Psoas muscle (tissue), 8 donors: Measurements from ENCODE around the gene ROBO3. TPM values are rescaled to one million over a fixed set of nuclear protein-coding genes. Genes with fewer than 3 reads are reported as not detected.

ENCODE experiments used
- ATAC-seq, 4 donors: fragments of 200-7000 bp; cut with Tn5 transposase; one replicate each; pipeline ENCODE4 v1.9.1; 2020; ENCODE audit warnings: moderate library complexity in 3 of 4, mild to moderate bottlenecking in 2 of 4
- DNase-seq, 2 donors: peaks; one replicate each; pipeline ENCODE4 v3.0.0-alpha.2; 2020
- H3K27ac ChIP-seq: fragments of 200-600 bp; one replicate; pipeline ENCODE4 v1.8.0; 2022
- H3K27me3 ChIP-seq, 3 donors: fragments of 200-600 bp in 1 of 3; one replicate each; pipeline versions ENCODE4 v1.6.1 to v1.8.0; 2013 to 2022; ENCODE audit warnings: low read length in 2 of 3, mild to moderate bottlenecking in 2 of 3, moderate library complexity in 1 of 3; ENCODE audit not compliant: insufficient read depth in 3 of 3
- H3K36me3 ChIP-seq, 2 donors: fragments of 200-600 bp in 1 of 2; one replicate each; pipeline versions ENCODE4 v1.6.1 to v1.8.0; 2013 to 2022; ENCODE audit warnings: low read depth in 1 of 2, mild to moderate bottlenecking in 1 of 2, moderate library complexity in 1 of 2; ENCODE audit not compliant: insufficient read depth in 1 of 2
- H3K4me1 ChIP-seq: fragments of 200-600 bp; one replicate; pipeline ENCODE4 v1.8.0; 2022
- H3K4me3 ChIP-seq: fragments of 200-600 bp; one replicate; pipeline ENCODE4 v1.8.0; 2022; ENCODE audit warnings: mild to moderate bottlenecking
- H3K9me3 ChIP-seq: fragments of 200-600 bp; one replicate; pipeline ENCODE4 v1.8.0; 2022
- WGBS, 3 donors: extraction: QIAGEN DNeasy Blood & Tissue Kit; methylation state at CpG; one replicate each; pipeline versions ENCODE4 v1.1.6 to v1.1.7; 2013; 5-methylcytosine and 5-hydroxymethylcytosine counted together
- intact Hi-C, 2 donors: fragments of 100-400 bp; cut with DNase I; formaldehyde crosslinking; loops; one replicate each; pipeline versions ENCODE4 v1.11.0 to v1.14.2; 2022
- polyA plus RNA-seq, 3 donors: library from polyadenylated mRNA; stranded (reverse); fragments of 200-250 nt; gene quantifications; one replicate each; pipeline ENCODE4 v1.2.3, GENCODE V29; 2013
- total RNA-seq, 4 donors: library from RNA; stranded (reverse); fragmentation: NEBNext Ultra II Directional in 2 of 4; extraction: Animal tissue kit (Norgen Biotek cat#: 25700) in 2 of 4; gene quantifications; one replicate each; pipeline versions ENCODE4 v1.2.1 to v1.2.4, GENCODE V29; 2021 to 2023
- TF ChIP-seq, protein P1 (sequence below): fragments of 200-600 bp; IDR thresholded peaks from one replicate; pipeline ENCODE4 v1.8.0; 2022; ENCODE audit warnings: antibody characterized with exemption
- donor health status: healthy with polysubstance abuse.
- donor health status: DM: no; HTN: no; CAD: no; lungs with moderate emphysema.
- donor health status: Bipolar disorder and iron deficiency.
- donor health status: healthy.
- donor health status: DM: yes; HTN: yes; CAD: no.
- donor health status: DM: no; HTN: no; CAD: no.
- donor health status: DM: no; HTN: no; CAD: no.
- donor health status: DM: yes; HTN: yes; CAD: no.

Gene ROBO3
- total and polyA plus RNA-seq, 7 donors = 1.7 to 3.6 (median 2.9) TPM

DNA sequence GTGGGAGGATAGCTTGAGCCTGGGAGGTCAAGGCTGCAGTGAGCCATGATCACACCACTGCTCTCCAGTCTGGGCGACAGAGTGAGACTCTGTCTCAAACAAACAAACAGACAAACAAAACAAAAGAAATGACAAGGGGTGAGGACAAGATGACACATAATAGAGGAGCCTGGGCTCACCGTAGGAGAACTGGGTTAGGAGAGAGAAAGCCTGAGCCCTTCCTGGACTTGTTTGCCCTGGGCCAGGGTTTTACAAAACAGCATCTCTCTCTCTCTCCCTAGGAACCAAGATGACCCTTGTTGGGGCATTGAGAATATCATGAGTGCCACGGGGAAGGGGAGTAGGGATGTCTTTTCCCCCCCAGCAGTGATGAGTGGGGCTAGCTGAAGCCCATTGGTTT, 15.7 kb downstream of the ROBO3 start:
- Histone ChIP-seq H3K36me3 (no peaks in the 10 kb centered on the region), H3K27ac (no peak overlapping the region), H3K9me3 (no peaks in the 10 kb centered on the region), H3K4me1 (no peaks in the 10 kb centered on the region), H3K4me3 (no peak overlapping the region), H3K27me3 (peaks cover 0 to 4% (median 2%) of the 10 kb centered on the region in 3 donors)
- DNase-seq (no peak), ATAC-seq (no peak)
- TF ChIP-seq, protein P1, sequence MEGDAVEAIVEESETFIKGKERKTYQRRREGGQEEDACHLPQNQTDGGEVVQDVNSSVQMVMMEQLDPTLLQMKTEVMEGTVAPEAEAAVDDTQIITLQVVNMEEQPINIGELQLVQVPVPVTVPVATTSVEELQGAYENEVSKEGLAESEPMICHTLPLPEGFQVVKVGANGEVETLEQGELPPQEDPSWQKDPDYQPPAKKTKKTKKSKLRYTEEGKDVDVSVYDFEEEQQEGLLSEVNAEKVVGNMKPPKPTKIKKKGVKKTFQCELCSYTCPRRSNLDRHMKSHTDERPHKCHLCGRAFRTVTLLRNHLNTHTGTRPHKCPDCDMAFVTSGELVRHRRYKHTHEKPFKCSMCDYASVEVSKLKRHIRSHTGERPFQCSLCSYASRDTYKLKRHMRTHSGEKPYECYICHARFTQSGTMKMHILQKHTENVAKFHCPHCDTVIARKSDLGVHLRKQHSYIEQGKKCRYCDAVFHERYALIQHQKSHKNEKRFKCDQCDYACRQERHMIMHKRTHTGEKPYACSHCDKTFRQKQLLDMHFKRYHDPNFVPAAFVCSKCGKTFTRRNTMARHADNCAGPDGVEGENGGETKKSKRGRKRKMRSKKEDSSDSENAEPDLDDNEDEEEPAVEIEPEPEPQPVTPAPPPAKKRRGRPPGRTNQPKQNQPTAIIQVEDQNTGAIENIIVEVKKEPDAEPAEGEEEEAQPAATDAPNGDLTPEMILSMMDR = no peak
- intact Hi-C loops = no loop called here
- WGBS, 3 donors = 69 to 72% (median 71%) methylated on average over 3 of the region's 3 CpGs

DNA sequence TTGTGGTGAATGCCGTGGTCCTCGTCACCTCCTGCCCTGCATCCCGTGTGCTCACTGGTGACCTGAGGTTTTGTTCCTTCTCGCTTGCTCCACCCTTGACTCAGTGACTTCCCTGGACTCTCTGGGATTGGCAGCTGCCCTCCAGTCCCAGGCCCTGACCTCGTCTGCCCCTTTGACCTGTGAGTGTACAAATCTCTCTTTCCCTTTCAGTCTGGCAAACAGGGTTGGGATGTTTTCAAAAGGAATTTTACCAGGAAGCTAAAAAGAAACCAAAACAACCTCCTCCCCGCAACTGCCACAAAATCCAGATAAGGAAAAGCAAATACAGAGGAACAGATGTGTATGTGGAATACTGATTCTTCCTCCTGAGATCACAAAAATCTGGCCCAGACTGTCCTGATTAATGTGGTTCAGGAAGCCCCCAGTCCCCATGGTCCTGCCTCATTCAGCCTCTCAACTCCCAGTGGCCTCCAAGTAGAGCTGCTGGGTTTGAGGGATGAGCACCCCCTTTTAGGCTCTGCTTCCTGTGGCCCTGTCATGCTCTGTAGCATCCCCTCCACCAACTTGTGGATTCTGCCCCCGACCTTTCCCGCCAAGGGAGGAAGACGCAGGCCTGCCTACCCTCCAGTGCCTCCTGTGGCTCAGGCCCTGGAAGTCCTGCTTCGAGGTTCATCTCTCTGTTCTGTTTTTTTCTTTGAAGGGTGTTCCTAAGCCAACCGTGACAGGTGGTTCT, 17.3 kb downstream of the ROBO3 start:
- no peaks in the 10 kb centered on the region for H3K36me3 ChIP-seq
- H3K9me3 ChIP-seq = no peaks in the 10 kb centered on the region
- no peak overlapping the region for H3K4me3 ChIP-seq
- DNase-seq (no peak), ATAC-seq (peak in 2 of 4 donors; percentile 31 to 32)
- TF ChIP-seq, protein P1 = no peak
- intact Hi-C loops = no loop called here
- H3K27me3 ChIP-seq = peaks cover 0 to 2% (median 0%) of the 10 kb centered on the region in 3 donors
- no peaks in the 10 kb centered on the region for H3K4me1 ChIP-seq
- 51 to 56% (median 56%) methylated on average over 10 to 11 of the region's 11 CpGs for WGBS, 3 donors
- no peak overlapping the region for H3K27ac ChIP-seq

DNA sequence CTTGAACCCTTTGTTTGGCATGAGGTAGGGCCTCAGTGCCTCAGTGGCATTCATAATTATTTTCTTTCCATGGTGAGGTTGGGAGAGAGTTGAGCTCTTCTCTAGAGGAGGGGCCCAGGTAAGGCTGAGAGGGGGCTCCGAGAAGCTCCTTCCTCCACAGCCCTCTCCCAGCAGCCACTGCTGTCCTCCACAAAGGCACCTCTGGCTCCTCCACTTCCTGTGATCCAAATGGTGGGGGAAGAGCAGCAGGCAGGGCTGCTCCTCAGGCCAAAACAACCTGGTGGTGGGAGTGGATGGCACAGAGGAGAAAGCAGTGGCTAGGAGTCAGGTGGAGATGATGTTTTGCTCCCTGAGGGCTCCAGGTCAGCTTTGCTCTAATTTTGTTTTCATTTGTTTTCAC, 19.1 kb downstream of the ROBO3 start:
- intact Hi-C loops = no loop called here
- H3K27ac ChIP-seq = no peak overlapping the region
- TF ChIP-seq, protein P1 = no peak
- WGBS, 3 donors = 76 to 100% (median 84%) methylated on average over 1 of the region's 1 CpG
- no peaks in the 10 kb centered on the region for H3K4me1 ChIP-seq
- no peaks in the 10 kb centered on the region for H3K36me3 ChIP-seq
- ATAC-seq = no peak
- H3K9me3 ChIP-seq = no peaks in the 10 kb centered on the region
- H3K27me3 ChIP-seq = peaks cover 0 to 6% (median 0%) of the 10 kb centered on the region in 3 donors
- H3K4me3 ChIP-seq = no peak overlapping the region
- no peak for DNase-seq

DNA sequence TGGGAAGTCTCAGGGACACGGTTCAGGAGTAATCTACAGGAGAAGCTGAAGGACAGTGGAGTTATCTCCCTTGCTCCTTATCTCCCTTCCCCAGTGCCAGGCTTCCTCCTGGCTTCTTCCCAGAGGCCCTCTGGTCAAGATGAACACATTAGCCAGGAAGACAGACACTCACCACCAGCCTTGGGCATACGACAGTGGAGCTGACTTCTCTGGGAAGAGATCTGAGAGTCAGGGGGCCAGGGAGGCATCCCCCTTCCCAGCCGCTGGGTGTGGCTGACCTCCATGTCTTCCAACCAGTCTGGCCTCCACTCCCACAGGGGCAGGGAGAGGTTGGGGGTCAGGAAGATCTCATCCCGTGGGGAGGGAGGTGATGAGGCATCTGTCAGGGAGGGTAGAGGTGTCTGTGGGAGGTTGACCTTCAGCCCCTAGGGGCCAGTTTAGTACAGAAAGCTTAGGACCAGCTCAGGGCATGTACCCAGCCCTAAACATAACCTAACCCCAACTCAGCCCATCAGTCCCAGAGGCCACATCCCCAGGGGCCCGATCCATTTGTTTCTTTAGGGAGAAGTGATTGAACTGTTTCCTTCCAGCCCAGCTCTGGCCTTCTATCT, 19.7 kb downstream of the ROBO3 start:
- Histone ChIP-seq H3K4me1 (peaks cover 3% of the 10 kb centered on the region), H3K36me3 (no peaks in the 10 kb centered on the region), H3K27ac (no peak overlapping the region), H3K9me3 (no peaks in the 10 kb centered on the region), H3K4me3 (no peak overlapping the region), H3K27me3 (peaks cover 0 to 6% (median 0%) of the 10 kb centered on the region in 3 donors)
- WGBS, 3 donors = 69 to 74% (median 74%) methylated on average over 5 of the region's 5 CpGs
- intact Hi-C loops = no loop called here
- DNase-seq (no peak), ATAC-seq (no peak)
- TF ChIP-seq, protein P1 = no peak
